ENCODE measurements around the gene PDE6A. TPM values are rescaled to one million over a fixed set of nuclear protein-coding genes. Genes with fewer than 3 reads are reported as not detected.

The PDE6A gene
- total and polyA plus RNA-seq, 9 of the 15 experiments (the other 6 are each of a cell fraction or from before 2014, with no cell fraction given): 0.01 to 0.04 (median 0.01) TPM; not detected in 6

- no TSS peak for BruUV-seq (replicated peaks)
- Histone ChIP-seq H3K9me1 (ENCODE audit: control insufficient read depth, insufficient read depth, low read length) (no peaks in the 10 kb centered on the region), H3K27me3 (ENCODE audit: control insufficient read depth in 2 of 2, insufficient read depth in 2 of 2, low read length in 2 of 2) (no peaks in the 10 kb centered on the region), H3K9me3 (replicated peaks; ENCODE audit: control insufficient read depth, insufficient read depth, low read depth, low read length) (no peaks in the 10 kb centered on the region), H3K27ac (ENCODE audit: extremely low read depth, low read depth, low read length) (no peak overlapping the region), H3K36me3 (ENCODE audit: control insufficient read depth, insufficient read depth, low read length) (no peaks in the 10 kb centered on the region), H2AFZ (ENCODE audit: low read depth, low read length) (no peak overlapping the region), H3K4me2 (ENCODE audit: insufficient read depth, low read length) (no peak overlapping the region), H3K4me3 (no peak overlapping the region), H3K4me1 (replicated peaks in 1 of 2; ENCODE audit: control insufficient read depth in 2 of 2, insufficient read depth in 2 of 2, low read length in 2 of 2) (no peaks in the 10 kb centered on the region), H3K9ac (ENCODE audit: insufficient read depth in 1 of 2, low read depth in 2 of 2, low read length in 2 of 2) (no peak overlapping the region), H3K79me2 (ENCODE audit: control insufficient read depth, insufficient read depth, low read length) (no peaks in the 10 kb centered on the region), H4K20me1 (replicated peaks; ENCODE audit: control insufficient read depth, insufficient read depth, low read length) (no peaks in the 10 kb centered on the region)
- FAIRE-seq (no peak), DNase-seq (ENCODE audit: extremely low read depth in 1 of 4, low spot score in 3 of 4) (no peak), ATAC-seq (no peak)
- in situ Hi-C loops (cut with MboI) (no loop called here), intact Hi-C loops (cut with micrococcal nuclease) (no loop called here)
- WGBS (ENCODE audit: insufficient coverage, low coverage, missing lambda C conversion rate): 47% methylated on average over 2 of the region's 2 CpGs
- TF ChIP-seq ZFPM2 (CRISPR knock-in tag; IDR thresholded peaks at IDR 0.05): no peak
- no peak for TF ChIP-seq ZNF77 (CRISPR knock-in tag; IDR thresholded peaks at IDR 0.05)
- TF ChIP-seq, protein P1, sequence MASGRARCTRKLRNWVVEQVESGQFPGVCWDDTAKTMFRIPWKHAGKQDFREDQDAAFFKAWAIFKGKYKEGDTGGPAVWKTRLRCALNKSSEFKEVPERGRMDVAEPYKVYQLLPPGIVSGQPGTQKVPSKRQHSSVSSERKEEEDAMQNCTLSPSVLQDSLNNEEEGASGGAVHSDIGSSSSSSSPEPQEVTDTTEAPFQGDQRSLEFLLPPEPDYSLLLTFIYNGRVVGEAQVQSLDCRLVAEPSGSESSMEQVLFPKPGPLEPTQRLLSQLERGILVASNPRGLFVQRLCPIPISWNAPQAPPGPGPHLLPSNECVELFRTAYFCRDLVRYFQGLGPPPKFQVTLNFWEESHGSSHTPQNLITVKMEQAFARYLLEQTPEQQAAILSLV (tag; IDR thresholded peaks at IDR 0.05): no peak
- no peak for TF ChIP-seq CEBPB (tag; IDR thresholded peaks at IDR 0.05)
- TF ChIP-seq ATF7 (IDR thresholded peaks at IDR 0.05): no peak
- ChIA-PET POLR2A (interaction anchor here (0.8 to 0.9 kb wide), 3 partner anchors 11 to 38 kb away, joined by 3 to 5 read pairs (median 3); no protein-coding TSS in a partner anchor), CTCF (ENCODE audit: low intra/inter-chr PET ratio) (interaction anchor here (0.7 kb wide), 1 partner anchor 14 kb away, joined by 4 read pairs; no protein-coding TSS in a partner anchor)
These were observed 30.8 kb upstream of the PDE6A start for GRCh38 chr5:149975409-149975808.
